Right kidney (tissue), 1 donor: Measurements from ENCODE around the gene TAF3.
"Not testable (repeated sequence)": the region's sequence is repeated elsewhere in the genome, so short reads cannot be mapped to it uniquely, and the experiment has no call there.

Source experiments
- DNase-seq: peaks from one replicate; pipeline ENCODE4 v3.0.0-alpha.2; 2016

The TAF3 gene

DNA sequence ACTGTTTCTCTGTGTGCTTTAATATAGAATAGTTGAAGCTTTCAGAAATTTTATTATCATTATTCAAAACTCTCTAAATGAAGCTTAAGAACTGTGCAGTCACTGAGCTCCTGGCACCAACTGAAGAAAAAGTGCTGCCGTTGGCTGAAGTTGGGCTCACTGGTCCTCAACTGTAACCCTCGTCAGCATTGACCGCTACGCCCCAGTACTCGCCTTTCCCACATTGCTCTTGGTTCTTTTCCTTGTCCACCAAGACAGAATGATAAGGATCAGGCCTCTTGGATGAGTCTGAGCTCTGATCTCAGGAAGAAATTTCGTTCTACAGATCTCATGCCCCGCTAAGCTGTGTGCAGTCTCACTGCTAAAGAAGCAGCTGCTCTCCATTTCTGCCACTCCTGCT, 7.9 kb upstream of the TAF3 start:
- DNase-seq: no peak

- DNase-seq: no peak
Measured at GRCh38 chr10:7811000-7811399, 7.3 kb upstream of the TAF3 start.

- not testable (repeated sequence) for DNase-seq
Measured at GRCh38 chr10:7811743-7812142, 6.6 kb upstream of the TAF3 start.

DNA sequence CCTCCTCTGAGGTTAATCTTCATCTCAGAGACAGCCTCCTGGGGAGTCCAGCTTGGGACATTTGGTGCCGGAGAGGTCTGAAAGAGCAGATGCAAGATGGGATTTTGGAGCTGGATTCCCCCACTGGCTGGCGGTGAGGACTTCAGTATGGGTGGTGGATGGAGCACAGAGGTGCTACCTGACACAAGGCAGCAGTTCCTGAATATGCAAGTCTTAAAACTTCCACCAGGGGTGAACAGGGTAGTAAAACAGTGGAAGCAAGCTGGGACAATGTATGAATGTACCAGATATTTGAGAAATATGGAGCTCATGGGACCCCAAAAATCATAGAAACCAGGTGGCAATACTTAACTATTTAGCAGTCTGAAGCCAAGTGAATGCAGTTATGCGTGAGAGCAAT, 4.8 kb upstream of the TAF3 start:
- no peak for DNase-seq

DNA sequence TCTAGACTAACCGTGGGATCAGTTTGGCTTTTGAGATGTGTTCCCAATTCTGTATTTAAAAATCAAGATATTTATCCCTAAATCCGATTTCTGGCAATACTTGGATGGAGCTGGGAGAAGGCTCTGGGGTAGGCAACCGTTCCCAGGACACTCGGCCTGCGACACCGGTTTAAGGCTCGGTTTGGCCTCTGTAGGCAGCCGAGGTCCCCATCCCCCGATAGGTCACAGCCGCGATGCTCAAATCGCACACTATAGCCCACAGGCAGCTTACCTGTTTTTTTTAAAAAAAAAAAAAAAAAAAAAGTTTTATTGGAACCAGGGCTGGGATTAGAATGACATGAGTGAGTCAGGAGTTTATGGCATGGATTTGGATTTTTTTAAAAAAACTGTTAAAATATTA, 729 bp upstream of the TAF3 start:
- DNase-seq: no peak

DNA sequence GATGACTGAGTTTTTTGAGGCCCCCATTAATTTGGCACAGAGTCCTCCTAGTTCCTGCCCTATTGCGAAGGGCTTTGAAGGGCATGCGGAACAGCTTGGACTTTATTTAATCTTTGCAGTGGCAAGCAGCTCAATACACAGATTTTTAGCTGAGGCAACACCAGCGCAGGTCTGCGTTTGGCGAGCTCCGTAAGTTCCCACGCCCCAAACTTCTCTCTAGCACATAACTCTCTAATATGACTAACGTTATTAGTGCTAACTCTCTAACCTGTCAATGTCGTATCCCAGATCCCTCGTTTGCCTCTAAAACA, 366 bp upstream of the TAF3 start:
- DNase-seq: no peak

- DNase-seq: no peak
Measured at GRCh38 chr10:7819121-7819460, 786 bp downstream of the TAF3 start.

DNA sequence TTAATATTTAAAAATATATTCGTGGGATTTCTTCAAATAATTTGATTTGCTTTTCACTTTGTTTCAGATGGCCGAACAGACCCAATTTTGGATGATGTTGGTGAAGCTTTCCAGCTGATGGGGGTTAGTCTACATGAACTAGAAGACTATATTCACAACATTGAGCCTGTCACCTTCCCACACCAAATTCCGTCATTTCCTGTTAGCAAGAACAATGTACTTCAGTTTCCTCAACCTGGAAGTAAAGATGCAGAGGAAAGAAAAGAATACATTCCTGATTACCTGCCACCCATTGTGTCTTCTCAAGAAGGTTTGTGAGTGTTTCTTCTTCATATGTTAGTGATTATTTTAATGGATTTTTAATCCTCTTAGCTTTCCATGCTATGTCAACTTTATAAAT, 5.9 kb downstream of the TAF3 start:
- DNase-seq: no peak

- no peak for DNase-seq
Measured at GRCh38 chr10:7826971-7827370, 8.7 kb downstream of the TAF3 start.

DNA sequence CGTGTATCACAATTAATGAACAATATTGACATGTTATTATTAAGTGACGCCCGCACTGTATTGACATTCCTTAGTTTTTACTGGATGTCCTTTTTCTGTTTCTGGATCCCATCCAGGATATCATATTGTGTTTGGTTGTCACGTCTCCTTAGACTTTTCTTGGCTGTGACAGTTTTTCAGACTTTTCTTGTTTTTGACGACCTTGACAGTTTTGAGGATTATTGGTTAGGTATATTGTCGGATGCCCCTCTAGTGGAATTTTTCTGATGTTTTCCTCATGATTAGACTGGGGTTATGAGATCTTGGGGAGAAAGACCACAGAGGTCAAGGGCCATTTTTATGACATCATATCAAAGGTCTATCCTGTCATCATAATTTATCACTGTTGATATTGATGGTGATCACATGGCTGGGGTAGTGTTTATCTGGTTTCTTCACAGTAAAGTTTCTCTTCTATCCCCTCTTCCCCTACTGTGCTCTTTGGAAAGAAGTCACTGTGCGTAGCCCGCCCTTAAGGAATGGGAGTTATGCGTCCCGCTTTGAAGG, 11.1 kb downstream of the TAF3 start:
- no peak for DNase-seq

- DNase-seq: no peak
Measured at GRCh38 chr10:7832060-7832459, 13.8 kb downstream of the TAF3 start.

- DNase-seq: no peak
Measured at GRCh38 chr10:7833210-7833609, 14.9 kb downstream of the TAF3 start.

- no peak for DNase-seq
Measured at GRCh38 chr10:7834262-7834661, 16.0 kb downstream of the TAF3 start.

DNA sequence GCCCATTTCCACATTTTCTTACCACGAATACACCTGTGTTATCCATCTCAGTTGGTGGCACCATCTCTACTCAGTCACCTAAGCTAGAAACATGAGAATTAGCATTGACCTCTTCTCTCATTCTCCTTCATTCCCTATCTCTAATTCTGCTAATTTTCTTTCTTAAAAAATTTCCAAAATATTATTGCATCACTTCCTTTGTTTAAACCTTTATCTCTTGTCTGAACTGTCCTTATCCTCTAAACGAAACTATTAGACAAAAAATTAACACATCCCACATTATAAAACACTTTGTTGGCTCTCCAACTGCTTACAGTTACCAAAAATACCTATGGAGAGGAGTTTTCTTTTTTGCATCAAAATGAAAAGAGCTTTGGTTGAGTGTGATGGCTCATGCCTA, 18.3 kb downstream of the TAF3 start:
- no peak for DNase-seq

- DNase-seq: no peak
Measured at GRCh38 chr10:7846591-7846990, 28.3 kb downstream of the TAF3 start.

DNA sequence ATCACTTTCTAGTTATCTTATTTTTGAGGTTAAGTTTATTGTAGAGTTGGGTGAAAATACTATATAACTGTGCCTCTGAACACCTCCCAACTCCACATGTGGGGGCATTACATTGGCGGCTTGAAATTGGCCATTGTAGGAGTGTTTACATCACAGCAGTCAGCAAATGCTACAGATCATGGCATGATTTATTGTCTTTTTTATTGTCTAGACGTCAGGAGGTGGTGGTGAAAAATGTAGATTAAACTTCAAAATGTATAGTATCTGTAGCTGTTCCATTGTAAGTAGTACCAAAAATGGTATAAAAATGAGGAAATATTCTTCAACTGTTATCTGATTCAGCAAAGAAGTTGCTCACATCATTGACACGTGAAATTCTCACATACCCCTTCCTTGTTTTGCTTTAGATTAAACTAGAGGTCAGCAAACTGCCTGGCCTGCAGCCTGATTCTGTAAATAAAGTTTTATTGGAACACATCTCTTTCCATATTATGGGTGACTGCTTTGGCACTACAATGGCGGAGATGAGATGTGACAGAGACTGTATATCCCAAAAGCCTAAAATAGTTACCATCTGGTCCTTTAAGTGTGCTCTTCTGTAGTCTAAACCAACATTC, 35.0 kb downstream of the TAF3 start:
- no peak for DNase-seq

GRCh38 chr10:7853890-7854289, 35.6 kb downstream of the TAF3 start:
- DNase-seq: no peak

- DNase-seq: no peak
Measured at GRCh38 chr10:7855205-7855604, 36.9 kb downstream of the TAF3 start.

DNA sequence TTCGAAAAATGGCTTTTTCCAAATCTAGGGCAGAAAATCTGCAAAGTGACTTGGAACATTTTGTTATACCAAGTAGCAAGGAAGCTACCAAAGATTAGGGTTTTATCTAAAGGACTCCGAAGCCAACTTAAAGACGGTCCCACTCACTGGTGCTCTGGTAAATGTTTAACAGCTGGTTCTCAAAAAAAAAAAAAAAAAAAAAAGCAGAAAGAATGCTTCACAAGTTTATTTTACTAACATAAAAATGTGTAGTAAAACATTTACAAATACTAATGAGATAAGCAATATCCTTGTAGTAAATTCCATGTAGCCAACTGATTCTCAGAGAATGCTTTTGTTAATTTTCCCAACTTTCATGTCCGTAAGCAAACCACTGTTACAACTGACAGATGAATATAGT, 38.4 kb downstream of the TAF3 start:
- peak; percentile 30 for DNase-seq

- peak; percentile 28 for DNase-seq
Measured at GRCh38 chr10:7857262-7857661, 39.0 kb downstream of the TAF3 start.

DNA sequence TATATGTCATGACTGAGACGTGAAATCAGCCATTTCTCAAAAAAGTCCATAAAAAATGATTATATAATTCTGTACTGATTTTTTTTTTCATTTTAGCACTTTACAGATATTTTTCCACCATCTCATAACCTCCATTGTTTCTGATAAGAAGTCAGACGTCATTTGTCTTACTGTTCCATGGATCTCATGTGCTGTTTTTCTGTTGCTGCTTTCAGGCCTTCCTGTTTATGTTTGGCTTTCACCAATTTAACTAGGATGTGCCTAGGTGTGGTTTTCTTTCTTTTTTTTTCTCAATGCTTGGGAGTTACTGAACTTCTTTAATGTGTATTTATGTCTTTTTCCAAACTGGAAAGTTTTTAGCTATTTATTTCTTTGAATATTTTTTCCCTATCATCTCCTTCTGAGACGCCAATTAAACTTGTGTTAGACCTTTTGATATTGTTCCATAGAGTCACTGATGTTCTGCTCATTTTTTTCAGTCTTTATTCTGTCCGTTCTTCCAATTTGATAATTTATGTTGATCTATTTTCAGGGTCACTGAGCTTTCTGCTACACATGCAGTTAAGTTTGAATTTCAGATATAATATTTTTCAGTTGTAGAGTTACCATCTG, 43.3 kb downstream of the TAF3 start:
- DNase-seq: no peak

DNA sequence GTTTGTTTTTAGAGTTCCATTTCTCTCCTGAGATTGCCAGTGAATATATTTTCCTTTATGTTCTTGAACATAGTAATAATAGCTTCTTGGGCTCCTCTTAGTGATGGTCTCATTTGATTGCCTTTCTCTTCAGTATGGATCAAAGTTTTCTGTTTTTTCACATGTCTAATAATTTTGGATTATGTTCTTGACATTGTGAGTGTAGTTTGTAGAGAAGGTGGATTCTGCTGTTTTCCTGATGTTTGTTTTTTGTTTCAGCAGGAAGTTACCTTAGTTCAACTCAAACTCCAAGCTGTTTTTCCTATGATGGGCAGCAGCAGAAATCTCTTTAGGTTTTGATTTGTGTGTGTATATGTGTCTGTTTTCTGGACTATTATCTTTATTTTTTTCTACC, 43.8 kb downstream of the TAF3 start:
- no peak for DNase-seq

GRCh38 chr10:7866176-7866575, 47.9 kb downstream of the TAF3 start:
- DNase-seq: no peak

- DNase-seq: peak; percentile 39
Measured at GRCh38 chr10:7872041-7872442, 53.7 kb downstream of the TAF3 start.

DNA sequence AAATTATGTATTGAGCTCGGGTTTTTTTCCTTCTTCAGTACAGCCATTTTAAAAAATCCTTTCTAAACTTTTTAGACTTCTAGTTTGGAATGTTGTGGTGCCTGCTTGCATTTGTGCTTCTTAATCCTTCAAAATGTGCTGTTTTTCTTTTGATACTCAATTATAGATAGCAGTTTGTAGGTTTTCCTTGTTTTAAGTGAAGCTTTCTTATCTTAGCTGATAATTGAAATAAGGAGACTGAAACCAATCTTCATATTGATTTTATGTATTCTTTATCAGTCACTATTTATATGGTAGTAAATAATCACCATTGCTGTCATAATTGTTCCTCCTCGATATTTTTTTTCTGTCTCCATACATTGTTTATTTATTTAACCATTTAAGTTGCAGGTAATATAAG, 56.6 kb downstream of the TAF3 start:
- no peak for DNase-seq
